ENCODE measurements around the gene STOML1. TPM values are rescaled to one million over a fixed set of nuclear protein-coding genes. Genes with fewer than 3 reads are reported as not detected.
A peak's percentile ranks its signal among the peaks of the same experiment; 100 is the strongest.

STOML1 gene
- total RNA-seq, 3 donors from 2014 or later, result 11.5 to 13.4 (median 12.4) TPM

- TF ChIP-seq, protein P1, sequence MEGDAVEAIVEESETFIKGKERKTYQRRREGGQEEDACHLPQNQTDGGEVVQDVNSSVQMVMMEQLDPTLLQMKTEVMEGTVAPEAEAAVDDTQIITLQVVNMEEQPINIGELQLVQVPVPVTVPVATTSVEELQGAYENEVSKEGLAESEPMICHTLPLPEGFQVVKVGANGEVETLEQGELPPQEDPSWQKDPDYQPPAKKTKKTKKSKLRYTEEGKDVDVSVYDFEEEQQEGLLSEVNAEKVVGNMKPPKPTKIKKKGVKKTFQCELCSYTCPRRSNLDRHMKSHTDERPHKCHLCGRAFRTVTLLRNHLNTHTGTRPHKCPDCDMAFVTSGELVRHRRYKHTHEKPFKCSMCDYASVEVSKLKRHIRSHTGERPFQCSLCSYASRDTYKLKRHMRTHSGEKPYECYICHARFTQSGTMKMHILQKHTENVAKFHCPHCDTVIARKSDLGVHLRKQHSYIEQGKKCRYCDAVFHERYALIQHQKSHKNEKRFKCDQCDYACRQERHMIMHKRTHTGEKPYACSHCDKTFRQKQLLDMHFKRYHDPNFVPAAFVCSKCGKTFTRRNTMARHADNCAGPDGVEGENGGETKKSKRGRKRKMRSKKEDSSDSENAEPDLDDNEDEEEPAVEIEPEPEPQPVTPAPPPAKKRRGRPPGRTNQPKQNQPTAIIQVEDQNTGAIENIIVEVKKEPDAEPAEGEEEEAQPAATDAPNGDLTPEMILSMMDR (IDR thresholded peaks at IDR 0.05), result no peak
- no peak for DNase-seq
- H3K4me3 ChIP-seq, result no peak overlapping the region
- ATAC-seq, result no peak
- H3K36me3 ChIP-seq (ENCODE audit: low read depth), result no peaks in the 10 kb centered on the region
- H3K4me1 ChIP-seq (ENCODE audit: low read depth), result peaks cover 35% of the 10 kb centered on the region
- intact Hi-C loops (cut with DNase I, micrococcal nuclease), result no loop called here
- H3K9me3 ChIP-seq, result no peaks in the 10 kb centered on the region
These were observed 5.9 kb upstream of the STOML1 start for GRCh38 chr15:73997986-73998385.

DNA sequence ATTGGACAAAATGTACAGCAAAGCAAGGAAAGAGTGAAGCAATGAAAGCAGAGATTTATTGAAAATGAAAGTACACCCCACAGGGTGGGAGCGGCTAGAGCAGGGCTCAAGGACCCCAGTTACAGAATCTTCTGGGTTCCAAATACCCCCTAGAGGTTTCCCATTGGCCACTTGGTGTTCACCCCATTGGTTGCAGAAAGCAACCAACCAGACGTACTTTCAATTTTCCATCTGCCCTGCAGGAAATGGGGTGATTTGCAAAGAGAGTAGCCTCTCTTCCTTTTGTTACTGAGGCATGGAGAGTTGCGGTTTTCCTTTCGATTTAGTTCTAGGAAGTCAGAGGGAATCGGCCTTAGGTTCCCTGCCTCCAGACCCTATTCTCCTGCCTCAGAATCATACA is 4.8 kb upstream of the STOML1 start:
- intact Hi-C loops (cut with DNase I, micrococcal nuclease), result no loop called here
- TF ChIP-seq, protein P1 (IDR thresholded peaks at IDR 0.05), result no peak
- Histone ChIP-seq H3K4me1 (ENCODE audit: low read depth) (peaks cover 40% of the 10 kb centered on the region), H3K4me3 (no peak overlapping the region), H3K36me3 (ENCODE audit: low read depth) (no peaks in the 10 kb centered on the region), H3K9me3 (no peaks in the 10 kb centered on the region)
- ATAC-seq (peak; percentile 10), DNase-seq (no peak)

DNA sequence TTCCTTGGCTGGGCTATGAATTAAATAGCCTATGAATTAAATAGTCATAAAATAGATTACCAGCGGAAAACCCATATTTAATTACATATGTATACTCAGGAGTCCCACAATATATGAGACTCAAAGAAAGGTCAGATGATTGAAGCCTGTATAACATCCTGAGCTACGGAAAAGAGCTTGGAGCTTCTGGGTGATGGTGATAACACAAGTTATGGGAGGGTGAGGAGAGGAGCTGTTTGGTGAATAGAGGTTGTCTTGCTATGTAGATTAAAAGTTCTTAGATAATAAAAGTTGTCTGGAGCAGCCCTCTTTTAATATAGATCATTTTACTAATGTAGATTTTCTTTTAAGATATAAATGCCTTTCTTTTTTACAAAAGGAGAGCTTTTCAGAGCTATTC is 4.2 kb upstream of the STOML1 start:
- intact Hi-C loops (cut with DNase I, micrococcal nuclease), result no loop called here
- ATAC-seq (no peak), DNase-seq (no peak)
- H3K9me3 ChIP-seq, result no peaks in the 10 kb centered on the region
- H3K4me3 ChIP-seq, result no peak overlapping the region
- H3K4me1 ChIP-seq (ENCODE audit: low read depth), result peaks cover 40% of the 10 kb centered on the region
- H3K36me3 ChIP-seq (ENCODE audit: low read depth), result no peaks in the 10 kb centered on the region
- TF ChIP-seq, protein P1 (IDR thresholded peaks at IDR 0.05), result no peak

GRCh38 chr15:73994912-73995622 is 3.0 kb upstream of the STOML1 start:
- peaks cover 34% of the 10 kb centered on the region for H3K4me1 ChIP-seq (ENCODE audit: low read depth)
- intact Hi-C loops (cut with DNase I, micrococcal nuclease), result no loop called here
- DNase-seq, result peak; percentile 45 to 72 (median 61)

DNA sequence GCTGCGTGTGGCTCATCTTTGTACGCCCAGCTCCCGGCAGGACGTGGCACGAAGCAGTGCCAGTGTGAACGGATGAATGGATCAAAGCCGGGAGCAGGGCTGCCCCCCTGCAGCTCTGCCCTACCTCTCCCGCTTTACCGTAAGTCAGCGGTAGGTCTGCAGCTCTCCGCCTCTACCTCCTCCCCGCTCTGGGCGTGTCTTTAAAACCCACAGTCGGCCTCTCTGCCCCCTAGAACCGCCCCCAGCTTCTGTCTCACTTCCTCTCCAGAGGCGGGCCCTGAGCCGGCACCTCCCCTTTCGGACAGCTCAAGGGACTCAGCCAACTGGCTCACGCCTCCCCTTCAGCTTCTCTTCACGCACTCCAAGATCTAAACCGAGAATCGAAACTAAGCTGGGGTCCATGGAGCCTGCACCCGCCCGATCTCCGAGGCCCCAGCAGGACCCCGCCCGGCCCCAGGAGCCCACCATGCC is 2.4 kb upstream of the STOML1 start, which contains the start of gene PML:
Gene PML (plus strand): TSS at position 304 of the 471 bp plus-strand sequence. CDS start 97 bp downstream, at position 401.
- DNase-seq, result peak; percentile 96 to 99 (median 98)
- TF ChIP-seq, protein P1 (IDR thresholded peaks at IDR 0.05), result no peak
- Histone ChIP-seq H3K36me3 (ENCODE audit: low read depth) (no peaks in the 10 kb centered on the region), H3K9me3 (no peaks in the 10 kb centered on the region), H3K4me1 (ENCODE audit: low read depth) (peaks cover 34% of the 10 kb centered on the region), H3K4me3 (peak within 1 kb of the TSS; percentile 42)
- ATAC-seq, result peak; percentile 88
- intact Hi-C loops (cut with DNase I, micrococcal nuclease), result no loop called here

More at GRCh38 chr15:73994912-73995622, 3.0 kb upstream of the STOML1 start:
- Histone ChIP-seq H3K36me3 (ENCODE audit: low read depth) (no peaks in the 10 kb centered on the region), H3K4me3 (peak overlapping the region; percentile 42), H3K9me3 (no peaks in the 10 kb centered on the region)
- TF ChIP-seq, protein P1 (IDR thresholded peaks at IDR 0.05), result no peak
- peak; percentile 20 for ATAC-seq
